NCI-H128 (cell line): ENCODE measurements around the gene KIF26B.

Experiments
- DNase-seq: peaks from one replicate; lab custom pipeline; 2025; ENCODE audit not compliant: unreplicated experiment; lab: John Stamatoyannopoulos, UW

The KIF26B gene

DNA sequence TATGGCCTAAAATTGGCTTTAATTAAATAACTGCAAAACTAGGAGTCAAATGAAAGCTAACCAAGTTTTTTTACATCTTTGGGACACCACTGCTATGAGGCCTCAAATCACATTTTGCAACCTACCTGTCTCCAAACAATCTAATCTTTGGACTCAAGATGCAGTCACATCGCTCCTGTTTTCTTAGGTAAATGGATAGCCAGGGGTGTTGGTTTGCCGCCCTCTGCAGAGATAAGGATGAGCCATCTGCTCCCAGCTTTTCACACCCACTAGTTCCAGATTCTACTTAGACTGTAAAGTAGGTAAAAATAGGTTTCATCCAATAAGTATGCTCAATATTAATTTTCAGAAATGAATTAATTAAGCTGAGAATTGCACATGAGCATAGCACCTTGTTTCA lies 456.5 kb downstream of the KIF26B start:
- no peak for DNase-seq

GRCh38 chr1:245614476-245614875 lies 459.7 kb downstream of the KIF26B start:
- DNase-seq = no peak

DNA sequence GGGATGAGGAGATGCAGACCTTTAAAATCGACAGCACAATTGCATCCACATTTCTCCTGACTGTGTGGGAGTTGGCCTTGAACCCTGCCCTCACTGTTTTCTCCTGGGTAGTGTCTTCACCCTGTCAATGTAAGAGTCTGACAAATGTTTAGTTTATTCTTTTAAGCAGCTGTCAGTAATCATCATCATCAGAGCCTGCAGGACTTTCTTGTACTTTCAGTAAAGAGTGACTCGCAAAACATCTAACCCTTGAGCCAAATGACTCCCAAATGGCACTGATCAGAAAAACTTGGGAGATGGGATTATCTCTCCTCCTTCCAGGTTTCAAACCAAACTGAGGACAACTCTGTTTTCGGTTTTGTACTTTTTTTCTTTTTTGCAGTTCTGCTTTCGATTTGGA lies 460.2 kb downstream of the KIF26B start:
- no peak for DNase-seq

GRCh38 chr1:245621589-245621988 lies 466.8 kb downstream of the KIF26B start:
- DNase-seq = no peak

DNA sequence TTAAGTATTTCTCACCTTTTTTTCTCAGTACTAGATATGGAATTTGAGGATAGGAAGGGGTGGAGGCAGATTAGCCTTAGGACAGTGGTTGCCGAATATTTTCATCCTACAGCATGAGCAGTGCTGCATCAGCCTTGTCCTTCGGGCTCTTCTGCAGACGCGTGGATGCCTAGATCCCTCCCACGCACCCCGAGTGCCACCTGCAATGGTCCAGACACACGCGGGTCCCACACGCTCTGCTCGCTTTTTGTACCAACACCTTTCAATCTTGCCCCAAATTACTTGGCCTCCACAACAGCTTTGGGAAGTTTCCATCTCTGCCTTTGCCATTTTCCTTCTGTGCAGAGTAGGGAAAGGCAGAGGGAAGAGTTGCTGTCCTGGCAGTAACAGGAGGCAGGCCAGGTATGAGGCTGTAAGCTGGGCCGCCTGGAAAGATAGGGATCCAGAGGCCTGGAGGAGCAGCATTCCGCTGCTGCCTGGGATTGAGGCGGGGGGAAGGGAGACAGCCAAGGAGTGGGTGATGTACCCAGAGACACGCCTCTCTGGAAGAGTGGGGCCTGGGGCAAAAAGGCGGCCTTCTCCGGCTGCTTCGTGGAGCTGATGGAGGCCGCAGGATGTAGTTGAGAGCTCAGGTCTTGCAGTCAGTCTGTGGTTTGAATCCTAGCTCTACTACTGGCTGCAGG lies 467.7 kb downstream of the KIF26B start:
- DNase-seq = no peak

- no peak for DNase-seq
Measured at GRCh38 chr1:245641384-245641783, 486.6 kb downstream of the KIF26B start.

- DNase-seq = no peak
Measured at GRCh38 chr1:245645406-245645805, 490.6 kb downstream of the KIF26B start.

DNA sequence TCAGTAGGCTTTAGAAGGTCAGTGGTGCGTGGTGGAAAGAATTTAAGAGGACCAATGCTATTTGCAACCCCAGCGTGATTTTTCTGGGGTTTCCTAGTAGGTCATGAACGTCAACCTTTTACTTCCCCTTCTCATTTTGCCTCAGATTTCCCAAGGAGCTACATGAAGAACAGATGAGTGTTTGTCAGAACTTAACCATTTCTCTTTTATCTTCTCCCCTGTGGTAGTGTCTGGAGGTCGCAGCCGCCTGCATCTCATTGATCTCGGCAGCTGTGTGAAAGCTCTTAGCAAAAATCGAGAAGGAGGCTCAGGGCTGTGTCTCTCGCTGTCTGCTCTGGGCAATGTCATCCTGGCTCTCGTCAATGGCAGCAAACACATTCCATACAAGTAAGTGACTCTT lies 491.1 kb downstream of the KIF26B start:
- DNase-seq = no peak

DNA sequence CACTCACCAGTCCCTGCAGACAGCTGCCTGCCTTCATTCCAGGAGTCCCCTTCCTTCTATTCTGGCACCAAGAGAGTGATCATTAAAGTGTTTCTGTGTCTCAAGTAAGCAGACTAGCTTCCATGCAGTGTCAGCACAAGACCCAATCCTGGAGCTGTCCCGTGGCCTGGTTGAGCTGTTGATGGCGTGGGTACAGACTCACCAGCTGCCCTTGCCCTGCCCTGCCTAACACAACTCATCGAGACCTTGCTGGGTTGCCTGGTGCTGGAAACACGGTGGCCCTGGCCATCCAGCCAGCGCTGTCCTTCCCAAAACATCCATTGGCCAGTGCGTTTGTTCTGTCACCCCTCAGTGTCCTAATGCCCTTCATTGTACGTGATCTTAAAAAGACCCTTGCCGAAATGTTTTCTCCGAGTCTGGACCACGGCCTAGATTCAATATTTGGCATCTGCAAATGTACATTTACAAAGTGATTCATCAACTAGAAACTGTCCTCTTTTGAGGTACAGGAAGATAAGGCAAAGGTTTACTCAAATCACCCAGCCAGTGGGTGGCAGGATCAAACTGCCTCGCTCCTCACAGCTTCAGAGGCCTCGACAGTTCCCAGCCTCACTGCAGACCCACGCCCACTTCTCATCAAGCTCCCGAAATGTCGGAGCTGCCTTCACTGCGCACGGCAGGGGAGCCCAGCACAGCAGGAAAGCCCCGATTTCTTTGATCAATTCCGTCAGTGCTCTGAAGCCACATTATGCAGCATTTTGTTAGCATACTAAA lies 494.2 kb downstream of the KIF26B start:
- DNase-seq = no peak

GRCh38 chr1:245649666-245650065 lies 494.9 kb downstream of the KIF26B start:
- DNase-seq = no peak

- no peak for DNase-seq
Measured at GRCh38 chr1:245650441-245650960, 495.7 kb downstream of the KIF26B start.

GRCh38 chr1:245651093-245651492 lies 496.3 kb downstream of the KIF26B start:
- no peak for DNase-seq

DNA sequence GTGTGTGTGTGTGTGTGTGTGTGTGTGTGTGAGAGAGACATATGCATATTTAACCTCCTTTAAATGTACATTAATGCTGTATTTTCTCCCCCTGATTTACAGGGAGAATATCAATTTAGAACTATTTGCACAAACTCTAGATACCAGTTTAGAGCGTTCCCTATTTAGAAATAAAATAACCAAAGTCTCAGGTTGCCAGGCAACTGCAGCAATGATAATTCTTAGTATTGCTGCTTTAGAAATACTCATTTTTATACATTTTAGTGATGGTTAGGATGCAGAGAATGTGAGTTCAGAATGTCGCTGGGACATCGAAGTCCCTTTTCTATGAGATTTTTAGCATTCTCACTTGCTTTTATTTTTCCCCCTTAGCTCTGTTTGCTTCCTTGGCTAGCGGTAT lies 497.3 kb downstream of the KIF26B start:
- no peak for DNase-seq

- DNase-seq = no peak
Measured at GRCh38 chr1:245652660-245653427, 498.1 kb downstream of the KIF26B start.

GRCh38 chr1:245654460-245655050 lies 499.8 kb downstream of the KIF26B start:
- DNase-seq = no peak

GRCh38 chr1:245656189-245656717 lies 501.5 kb downstream of the KIF26B start:
- no peak for DNase-seq

GRCh38 chr1:245657371-245657770 lies 502.6 kb downstream of the KIF26B start:
- DNase-seq = no peak

DNA sequence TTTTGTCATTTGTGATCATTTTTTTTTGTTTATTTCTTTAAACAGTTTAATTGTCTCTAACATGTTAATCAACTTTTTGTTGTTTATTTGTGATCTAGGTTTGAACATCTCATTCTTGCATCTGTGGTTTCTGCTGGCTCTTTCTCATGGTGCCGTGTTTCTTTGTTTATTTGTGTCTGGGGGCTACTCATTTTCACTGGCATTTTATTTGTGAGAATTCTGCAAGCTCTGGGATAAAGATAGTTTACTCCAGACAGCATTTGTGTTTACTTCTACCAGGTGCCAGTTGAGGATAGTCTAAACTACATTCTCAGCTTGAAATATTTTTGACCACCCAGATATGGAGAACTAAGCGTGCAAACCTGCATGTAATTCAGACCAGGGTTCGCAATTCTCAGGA lies 508.6 kb downstream of the KIF26B start:
- DNase-seq = no peak

DNA sequence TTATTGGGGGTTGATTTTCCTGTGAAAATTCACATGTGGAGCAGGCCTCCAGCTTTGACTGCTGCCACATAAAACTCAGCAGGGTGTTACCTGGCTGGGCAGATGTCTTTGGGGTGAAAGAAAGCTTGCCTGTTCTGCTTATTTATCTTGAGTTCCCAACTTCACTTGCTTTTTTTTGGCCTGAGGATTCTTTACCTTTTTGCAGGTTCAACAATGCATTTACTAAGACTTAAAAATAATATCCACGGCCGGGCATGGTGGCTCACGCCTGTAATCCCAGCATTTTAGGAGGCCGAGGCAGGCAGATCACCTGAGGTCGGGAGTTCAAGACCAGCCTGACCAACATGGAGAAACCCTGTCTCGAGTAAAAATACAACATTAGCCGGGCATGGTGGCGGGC lies 509.1 kb downstream of the KIF26B start:
- DNase-seq = no peak

GRCh38 chr1:245666412-245666811 lies 511.6 kb downstream of the KIF26B start:
- no peak for DNase-seq

- no peak for DNase-seq
Measured at GRCh38 chr1:245671349-245671748, 516.6 kb downstream of the KIF26B start.
